ENCODE measurements around the gene TMEM138. TPM values are rescaled to one million over a fixed set of nuclear protein-coding genes. Genes with fewer than 3 reads are reported as not detected.
A peak's percentile ranks its signal among the peaks of the same experiment; 100 is the strongest.

Gene TMEM138
- polyA plus RNA-seq, 1 donor: 45.6 TPM

DNA sequence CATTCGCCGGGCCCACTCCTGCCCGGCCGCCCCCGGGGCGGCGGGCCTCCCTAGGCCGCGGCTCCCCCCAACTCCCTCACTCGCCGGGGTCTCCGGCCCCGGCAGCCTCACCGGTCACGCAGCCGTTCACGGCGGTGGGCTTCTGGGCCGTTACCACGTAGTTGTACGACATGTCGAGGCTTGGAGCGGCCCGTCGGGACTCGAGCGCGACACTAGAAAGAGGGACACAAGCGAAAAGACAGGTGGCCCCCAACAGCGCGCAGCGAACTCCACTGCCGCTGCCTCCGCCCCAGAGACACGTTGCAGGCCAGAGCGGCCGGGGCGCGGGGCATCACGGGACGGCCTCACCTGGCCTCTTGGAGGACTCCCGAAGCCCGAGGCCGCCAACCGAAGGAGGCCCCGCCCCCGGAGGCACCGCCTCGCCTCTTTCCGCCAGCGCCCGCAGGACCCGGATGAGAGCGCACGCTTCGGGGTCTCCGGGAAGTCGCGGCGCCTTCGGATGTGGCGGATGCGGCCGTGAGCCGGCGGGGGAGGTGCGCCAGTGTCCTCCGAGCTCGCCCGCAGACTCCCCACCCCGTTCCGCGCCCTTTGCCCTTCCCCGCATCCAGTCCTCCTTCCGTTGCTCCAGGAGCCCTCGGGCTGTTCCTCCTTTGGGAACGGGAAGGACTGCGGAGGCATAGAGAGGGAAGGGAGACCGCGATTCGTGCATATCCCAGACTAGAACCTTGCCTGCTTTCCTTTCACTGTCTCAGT is 29.2 kb upstream of the TMEM138 start, which contains the start of the genes DDB1 and TKFC:
Gene DDB1, minus strand, starts transcription at position 309 of the 753 bp plus-strand sequence. Its CDS starts 137 bp downstream, at position 172.
Gene TKFC, plus strand, starts transcription at position 432 of the 753 bp plus-strand sequence. CDS start 1,501 bp downstream, outside the sequence.
- DNase-seq: peak; percentile 94 to 97
- Histone ChIP-seq H3K9me3 (ENCODE audit: control insufficient read depth, low read depth, low read length) (peaks cover 2% of the 10 kb centered on the region), H3K36me3 (ENCODE audit: control insufficient read depth, insufficient read depth, low read length) (peaks cover 30% of the 10 kb centered on the region), H3K27me3 (ENCODE audit: control insufficient read depth, insufficient read depth, low read length) (no peaks in the 10 kb centered on the region), H3K4me3 (ENCODE audit: low read length) (peak within 1 kb of the TSS; percentile 92), H3K27ac (ENCODE audit: low read length) (peak within 1 kb of the TSS; percentile 96), H3K4me1 (ENCODE audit: control insufficient read depth, insufficient read depth, low read length) (peaks cover 38% of the 10 kb centered on the region)
- WGBS (ENCODE audit: insufficient coverage, low lambda C conversion rate): no CpG with 5 or more reads among the region's 81 CpGs

DNA sequence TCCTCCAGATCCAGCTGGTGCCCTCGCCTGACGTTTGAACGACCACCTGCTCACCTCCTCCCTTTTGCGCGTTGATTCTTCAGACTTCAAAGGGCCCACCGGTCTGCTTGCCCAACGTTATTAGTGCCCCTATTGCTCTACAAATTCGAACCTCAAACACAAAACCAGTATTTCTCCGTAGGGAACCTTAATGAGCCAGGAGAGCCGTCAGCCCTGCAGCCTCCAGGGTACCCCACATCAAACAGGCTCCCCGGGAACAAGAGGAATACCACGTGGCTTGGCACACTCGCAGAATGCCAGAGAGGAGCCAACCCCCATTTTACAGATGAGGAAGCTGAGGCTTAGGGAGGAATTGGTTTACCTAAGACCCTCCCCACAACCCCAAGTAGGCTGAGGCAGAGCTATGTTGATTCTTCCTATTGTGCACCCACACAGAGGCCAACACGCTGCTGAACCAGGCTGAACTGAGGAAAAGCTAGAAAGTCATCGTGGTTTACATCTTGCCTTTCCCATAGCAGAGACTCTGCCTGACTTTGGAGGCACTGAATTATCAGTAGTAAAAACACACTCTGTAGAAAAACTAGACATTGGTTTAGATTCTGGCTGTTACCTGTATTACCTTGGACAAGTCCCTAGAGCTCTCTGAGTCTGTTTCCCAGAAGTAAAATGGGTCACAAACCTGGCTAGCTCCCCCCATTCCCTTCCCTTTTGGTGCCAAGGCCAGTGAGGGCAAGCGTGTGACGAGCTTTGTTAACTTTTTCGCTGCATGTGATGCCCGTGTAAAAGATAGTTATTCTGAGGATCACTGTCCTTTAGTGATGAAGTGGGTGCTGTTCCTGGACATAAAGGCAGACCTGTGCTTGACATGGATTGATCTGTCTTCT is 28.4 kb upstream of the TMEM138 start:
- peak overlapping the region; percentile 92 for H3K4me3 ChIP-seq (ENCODE audit: low read length)
- H3K9me3 ChIP-seq (ENCODE audit: control insufficient read depth, low read depth, low read length): peaks cover 3% of the 10 kb centered on the region
- peaks cover 33% of the 10 kb centered on the region for H3K36me3 ChIP-seq (ENCODE audit: control insufficient read depth, insufficient read depth, low read length)
- H3K27me3 ChIP-seq (ENCODE audit: control insufficient read depth, insufficient read depth, low read length): no peaks in the 10 kb centered on the region
- H3K4me1 ChIP-seq (ENCODE audit: control insufficient read depth, insufficient read depth, low read length): peaks cover 38% of the 10 kb centered on the region
- no peak for DNase-seq
- peak overlapping the region; percentile 96 for H3K27ac ChIP-seq (ENCODE audit: low read length)
- no CpG with 5 or more reads among the region's 19 CpGs for WGBS (ENCODE audit: insufficient coverage, low lambda C conversion rate)

DNA sequence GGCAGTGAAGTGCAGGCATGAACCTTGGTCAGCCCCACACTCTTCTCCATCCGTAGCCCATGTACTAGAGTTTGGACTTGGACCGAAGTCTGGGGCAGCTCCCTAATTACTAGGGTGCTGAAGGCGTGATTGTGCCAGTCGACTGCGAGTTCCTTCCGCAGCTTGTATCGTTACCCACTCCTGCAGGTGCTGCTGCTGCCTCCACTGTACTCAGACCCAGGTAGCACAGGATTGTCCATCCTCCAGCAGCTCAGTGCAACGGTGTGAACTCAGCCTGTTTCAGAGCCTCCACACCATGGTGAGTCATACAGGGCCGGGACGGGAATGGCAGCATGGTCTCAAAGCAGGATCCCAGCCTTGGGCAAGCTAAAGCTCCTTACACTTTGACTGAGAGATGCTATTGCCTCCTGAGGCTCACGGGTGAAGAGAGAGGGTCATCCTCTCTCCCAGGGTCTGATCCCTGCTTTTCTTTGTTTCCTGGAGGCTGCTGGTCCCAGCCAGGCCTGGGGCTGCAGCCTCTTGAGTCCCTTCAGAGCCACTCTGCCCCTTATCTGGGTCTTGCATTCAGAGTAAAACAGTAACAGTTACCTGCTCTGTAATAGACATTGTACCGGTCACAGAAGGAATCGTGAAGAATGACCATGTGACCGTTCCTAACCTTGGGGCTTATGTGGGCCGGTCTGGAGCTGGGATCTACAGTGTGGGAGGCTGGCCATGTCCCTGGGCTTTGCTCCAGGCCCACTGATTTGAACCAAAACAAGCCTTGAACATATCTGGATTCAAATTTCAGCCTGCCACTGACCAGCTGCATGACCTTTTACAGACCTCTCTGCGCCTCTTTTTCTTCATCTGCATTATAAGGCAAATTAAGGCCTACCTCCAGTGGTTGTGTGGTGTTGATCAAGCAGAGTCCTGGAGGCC is 27.5 kb upstream of the TMEM138 start:
- Histone ChIP-seq H3K27ac (ENCODE audit: low read length) (peak overlapping the region; percentile 96), H3K9me3 (ENCODE audit: control insufficient read depth, low read depth, low read length) (peaks cover 3% of the 10 kb centered on the region), H3K36me3 (ENCODE audit: control insufficient read depth, insufficient read depth, low read length) (peaks cover 34% of the 10 kb centered on the region), H3K27me3 (ENCODE audit: control insufficient read depth, insufficient read depth, low read length) (no peaks in the 10 kb centered on the region), H3K4me3 (ENCODE audit: low read length) (peak overlapping the region; percentile 92), H3K4me1 (ENCODE audit: control insufficient read depth, insufficient read depth, low read length) (peaks cover 38% of the 10 kb centered on the region)
- WGBS (ENCODE audit: insufficient coverage, low lambda C conversion rate): no CpG with 5 or more reads among the region's 16 CpGs
- peak; percentile 64 to 90 for DNase-seq

DNA sequence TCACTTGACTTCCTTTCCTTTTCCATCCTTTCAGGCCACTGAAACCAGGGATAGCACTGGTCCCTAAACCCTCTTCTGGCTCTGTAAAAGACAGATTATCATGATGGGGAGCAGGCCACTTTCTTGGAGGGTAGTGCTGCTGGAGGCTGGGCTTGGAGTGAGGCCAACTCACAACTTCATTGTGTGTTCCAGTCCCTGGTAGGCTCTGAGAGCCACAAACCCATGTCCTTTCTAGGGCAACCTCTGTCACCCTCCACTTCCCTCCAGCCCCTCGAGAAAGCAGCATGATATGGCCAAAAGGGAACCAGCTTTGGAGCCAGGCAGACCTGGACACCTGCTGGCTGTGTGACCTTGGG is 26.8 kb upstream of the TMEM138 start:
- Histone ChIP-seq H3K27me3 (ENCODE audit: control insufficient read depth, insufficient read depth, low read length) (no peaks in the 10 kb centered on the region), H3K4me3 (ENCODE audit: low read length) (peak overlapping the region; percentile 92), H3K27ac (ENCODE audit: low read length) (peak overlapping the region; percentile 96), H3K36me3 (ENCODE audit: control insufficient read depth, insufficient read depth, low read length) (peaks cover 29% of the 10 kb centered on the region), H3K9me3 (ENCODE audit: control insufficient read depth, low read depth, low read length) (peaks cover 3% of the 10 kb centered on the region), H3K4me1 (ENCODE audit: control insufficient read depth, insufficient read depth, low read length) (peaks cover 38% of the 10 kb centered on the region)
- no CpG with 5 or more reads among the region's 1 CpG for WGBS (ENCODE audit: insufficient coverage, low lambda C conversion rate)
- no peak for DNase-seq

DNA sequence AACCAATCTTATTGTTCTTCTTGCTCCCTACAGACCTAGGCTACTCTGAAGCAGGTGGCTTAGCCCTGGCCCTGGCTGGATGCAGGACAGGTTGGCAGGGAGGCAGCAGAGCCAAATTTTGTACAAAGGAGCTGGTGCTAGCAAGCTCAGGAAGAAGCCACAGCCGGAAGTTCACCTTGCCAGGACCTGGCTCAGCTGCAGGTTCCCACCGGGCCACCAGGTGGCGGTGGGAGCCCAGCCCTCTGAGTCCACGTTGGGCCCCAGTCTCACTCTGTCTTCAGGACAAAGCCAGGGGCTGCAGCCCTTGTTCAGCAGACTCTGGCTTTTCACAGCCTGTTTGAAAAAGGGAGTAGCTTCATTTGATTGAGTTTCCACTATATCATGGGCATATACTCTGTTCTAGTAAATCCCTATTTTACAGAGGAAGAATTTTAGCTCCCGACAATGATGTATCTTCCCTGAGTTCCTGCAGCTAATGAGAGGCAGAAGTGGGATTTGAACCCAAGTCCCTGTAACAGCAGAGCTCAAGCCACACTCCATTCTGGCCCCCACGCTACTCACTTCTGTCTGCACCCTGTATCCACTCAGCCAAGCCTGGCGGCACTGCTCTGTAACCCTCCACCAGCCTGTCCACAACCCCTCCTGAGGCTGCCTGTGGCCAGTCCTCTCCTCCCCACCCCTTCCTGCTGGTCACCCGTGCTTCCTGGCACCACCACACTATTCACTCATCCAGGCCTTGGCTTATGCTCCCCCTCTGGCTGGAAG is 25.8 kb upstream of the TMEM138 start:
- Histone ChIP-seq H3K9me3 (ENCODE audit: control insufficient read depth, low read depth, low read length) (peaks cover 3% of the 10 kb centered on the region), H3K27me3 (ENCODE audit: control insufficient read depth, insufficient read depth, low read length) (no peaks in the 10 kb centered on the region), H3K4me1 (ENCODE audit: control insufficient read depth, insufficient read depth, low read length) (peaks cover 36% of the 10 kb centered on the region), H3K27ac (ENCODE audit: low read length) (peak overlapping the region; percentile 33), H3K4me3 (ENCODE audit: low read length) (no peak overlapping the region), H3K36me3 (ENCODE audit: control insufficient read depth, insufficient read depth, low read length) (peaks cover 35% of the 10 kb centered on the region)
- no CpG with 5 or more reads among the region's 8 CpGs for WGBS (ENCODE audit: insufficient coverage, low lambda C conversion rate)
- DNase-seq: peak; percentile 81 to 85

DNA sequence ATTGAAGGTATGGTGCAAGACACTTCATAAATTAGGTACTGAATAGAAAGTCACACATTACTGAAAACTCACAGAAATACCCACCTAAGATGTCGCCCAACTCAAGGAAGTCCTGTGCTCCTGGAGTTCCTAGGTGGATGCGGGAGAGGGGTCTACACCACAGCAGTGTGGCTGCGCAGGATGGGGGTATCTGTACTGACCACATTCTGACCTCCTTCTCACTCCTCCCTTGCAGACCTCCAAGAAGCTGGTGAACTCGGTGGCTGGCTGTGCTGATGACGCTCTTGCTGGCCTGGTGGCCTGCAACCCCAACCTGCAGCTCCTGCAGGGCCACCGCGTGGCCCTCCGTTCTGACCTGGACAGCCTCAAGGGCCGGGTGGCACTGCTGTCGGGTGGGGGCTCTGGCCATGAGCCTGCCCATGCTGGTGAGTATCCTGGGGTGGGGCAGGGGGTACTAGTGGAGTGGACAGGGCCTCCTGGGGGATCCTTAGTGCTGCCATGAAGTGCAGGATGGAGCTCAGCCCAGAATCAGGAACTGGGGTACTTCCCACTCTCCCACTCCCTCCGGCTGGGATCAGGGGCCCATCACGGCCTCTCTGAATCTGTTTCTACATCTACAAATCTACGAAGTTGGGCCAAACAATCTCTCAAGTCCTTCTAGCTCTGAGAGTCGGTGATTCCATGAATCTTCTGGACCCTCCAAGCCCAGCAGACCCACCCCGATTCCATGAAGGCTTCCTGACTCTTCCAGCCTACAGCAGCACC is 24.3 kb upstream of the TMEM138 start:
- Histone ChIP-seq H3K36me3 (ENCODE audit: control insufficient read depth, insufficient read depth, low read length) (peaks cover 50% of the 10 kb centered on the region), H3K4me3 (ENCODE audit: low read length) (no peak overlapping the region), H3K27ac (ENCODE audit: low read length) (no peak overlapping the region), H3K4me1 (ENCODE audit: control insufficient read depth, insufficient read depth, low read length) (peaks cover 30% of the 10 kb centered on the region), H3K27me3 (ENCODE audit: control insufficient read depth, insufficient read depth, low read length) (no peaks in the 10 kb centered on the region), H3K9me3 (ENCODE audit: control insufficient read depth, low read depth, low read length) (peaks cover 3% of the 10 kb centered on the region)
- WGBS (ENCODE audit: insufficient coverage, low lambda C conversion rate): no CpG with 5 or more reads among the region's 15 CpGs
- no peak for DNase-seq

DNA sequence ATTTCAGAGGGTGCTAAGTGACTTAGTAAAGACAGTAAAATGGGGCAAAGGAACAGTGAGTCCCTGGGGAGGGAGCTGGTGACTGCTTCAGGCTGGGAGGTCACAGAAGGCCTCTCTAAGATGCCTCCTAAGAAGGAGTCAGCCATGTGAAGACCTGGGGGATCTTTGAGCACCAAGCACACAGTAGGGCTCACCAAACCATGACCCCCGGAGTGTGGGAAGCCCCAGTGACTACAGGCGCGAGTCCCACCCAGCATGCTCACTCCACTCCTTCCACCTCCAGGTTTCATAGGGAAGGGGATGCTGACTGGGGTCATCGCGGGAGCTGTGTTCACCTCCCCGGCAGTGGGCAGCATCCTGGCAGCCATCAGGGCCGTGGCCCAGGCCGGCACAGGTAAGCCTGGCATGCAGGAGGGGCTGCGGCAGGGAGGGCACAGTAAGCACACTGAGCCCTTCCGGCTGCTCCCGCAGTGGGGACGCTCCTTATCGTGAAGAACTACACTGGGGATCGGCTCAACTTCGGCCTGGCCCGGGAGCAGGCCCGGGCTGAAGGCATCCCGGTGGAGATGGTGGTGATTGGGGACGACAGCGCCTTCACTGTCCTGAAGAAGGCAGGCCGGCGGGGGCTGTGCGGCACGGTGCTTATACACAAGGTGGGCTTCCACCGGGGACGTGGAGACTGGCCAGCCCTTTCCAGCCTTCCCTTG is 23.2 kb upstream of the TMEM138 start:
- no peak overlapping the region for H3K27ac ChIP-seq (ENCODE audit: low read length)
- no peak overlapping the region for H3K4me3 ChIP-seq (ENCODE audit: low read length)
- no peaks in the 10 kb centered on the region for H3K27me3 ChIP-seq (ENCODE audit: control insufficient read depth, insufficient read depth, low read length)
- no peak for DNase-seq
- no CpG with 5 or more reads among the region's 26 CpGs for WGBS (ENCODE audit: insufficient coverage, low lambda C conversion rate)
- H3K9me3 ChIP-seq (ENCODE audit: control insufficient read depth, low read depth, low read length): peaks cover 3% of the 10 kb centered on the region
- H3K4me1 ChIP-seq (ENCODE audit: control insufficient read depth, insufficient read depth, low read length): peaks cover 25% of the 10 kb centered on the region
- peaks cover 60% of the 10 kb centered on the region for H3K36me3 ChIP-seq (ENCODE audit: control insufficient read depth, insufficient read depth, low read length)

DNA sequence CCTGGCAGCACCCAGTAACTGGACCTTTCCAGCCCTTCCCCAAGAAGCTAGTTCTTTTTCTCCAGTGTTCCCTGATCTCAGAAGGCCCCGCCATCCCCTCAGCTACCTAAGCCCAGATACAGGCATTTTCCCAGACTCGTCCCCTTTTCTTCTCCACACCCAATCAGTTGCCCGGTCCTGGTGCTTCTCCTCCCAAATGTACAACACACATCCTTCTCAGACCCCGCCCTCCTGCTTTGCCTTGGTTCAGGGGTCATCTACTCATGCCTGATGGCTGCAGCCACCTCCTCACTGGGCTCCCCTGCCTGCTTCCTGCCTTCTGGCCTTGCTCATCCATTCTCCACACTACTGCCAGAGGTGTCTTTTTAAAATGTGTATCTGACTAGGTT is 22.7 kb upstream of the TMEM138 start:
- no CpG with 5 or more reads among the region's 4 CpGs for WGBS (ENCODE audit: insufficient coverage, low lambda C conversion rate)
- no peak for DNase-seq
- no peaks in the 10 kb centered on the region for H3K27me3 ChIP-seq (ENCODE audit: control insufficient read depth, insufficient read depth, low read length)
- no peak overlapping the region for H3K4me3 ChIP-seq (ENCODE audit: low read length)
- H3K4me1 ChIP-seq (ENCODE audit: control insufficient read depth, insufficient read depth, low read length): peaks cover 19% of the 10 kb centered on the region
- peaks cover 3% of the 10 kb centered on the region for H3K9me3 ChIP-seq (ENCODE audit: control insufficient read depth, low read depth, low read length)
- H3K36me3 ChIP-seq (ENCODE audit: control insufficient read depth, insufficient read depth, low read length): peaks cover 65% of the 10 kb centered on the region
- H3K27ac ChIP-seq (ENCODE audit: low read length): no peak overlapping the region

All from large intestine (tissue), 3 donors.